Heart right ventricle (tissue), 16 donors: ENCODE measurements around the gene GFOD1. TPM values are rescaled to one million over a fixed set of nuclear protein-coding genes. Genes with fewer than 3 reads are reported as not detected.
A peak's percentile ranks its signal among the peaks of the same experiment; 100 is the strongest.

ENCODE experiments used
- ATAC-seq, 8 donors: fragments of 200-7000 bp; cut with Tn5 transposase; one replicate each; pipeline ENCODE4 v1.9.1; 2020; ENCODE audit warnings: mild to moderate bottlenecking in 8 of 8, moderate library complexity in 8 of 8, moderate number of reproducible peaks in 1 of 8
- DNase-seq, 2 donors: peaks; one replicate each; pipeline ENCODE4 v3.0.0-alpha.2; 2020
- H3K27ac ChIP-seq, 10 donors: fragments of 200-600 bp; sonication (generic) in 2 of 10; one replicate each; pipeline versions ENCODE4 v1.5.0 to v1.8.0; 2020 to 2022; ENCODE audit warnings: mild to moderate bottlenecking in 3 of 10
- H3K27me3 ChIP-seq, 7 donors: fragments of 200-600 bp; one replicate each; pipeline ENCODE4 v1.8.0; 2021 to 2022; ENCODE audit warnings: mild to moderate bottlenecking in 2 of 7
- H3K36me3 ChIP-seq, 9 donors: fragments of 200-600 bp; sonication (generic) in 1 of 9; one replicate each; pipeline versions ENCODE4 v1.5.0 to v1.8.0; 2020 to 2022; ENCODE audit warnings: mild to moderate bottlenecking in 2 of 9
- H3K4me1 ChIP-seq, 9 donors: fragments of 200-600 bp; sonication (generic) in 1 of 9; one replicate each; pipeline versions ENCODE4 v1.5.0 to v1.8.0; 2020 to 2022; ENCODE audit warnings: mild to moderate bottlenecking in 4 of 9
- H3K4me3 ChIP-seq, 10 donors: fragments of 200-600 bp; sonication (generic) in 2 of 10; one replicate each; pipeline versions ENCODE4 v1.5.0 to v1.8.0; 2020 to 2022; ENCODE audit warnings: mild to moderate bottlenecking in 7 of 10, moderate library complexity in 2 of 10
- H3K9me3 ChIP-seq, 11 donors: fragments of 200-600 bp in 10 of 11; sonication (generic) in 2 of 11; one replicate each; pipeline versions ENCODE4 v1.5.0 to v1.8.0; 2013 to 2022; ENCODE audit warnings: mild to moderate bottlenecking in 2 of 11, control low read depth in 1 of 11, moderate library complexity in 1 of 11
- CTCF ChIP-seq, 9 donors: fragments of 200-600 bp; sonication (generic) in 2 of 9; IDR thresholded peaks; one replicate each; pipeline versions ENCODE4 v1.5.0 to v1.8.0; 2021 to 2022; ENCODE audit warnings: antibody characterized with exemption in 9 of 9, mild to moderate bottlenecking in 5 of 9, moderate library complexity in 1 of 9
- WGBS, 2 donors: extraction: QIAGEN DNeasy Blood & Tissue Kit; methylation state at CpG; one replicate each; pipeline ENCODE4 v1.1.7; 2013; ENCODE audit warnings: inconsistent platforms in 1 of 2; 5-methylcytosine and 5-hydroxymethylcytosine counted together
- intact Hi-C, 10 donors: fragments of 100-400 bp; cut with DNase I; formaldehyde crosslinking; loops; one replicate each; pipeline versions ENCODE4 v1.11.1 to v1.14.2; 2022
- polyA plus RNA-seq, 2 donors: library from polyadenylated mRNA; stranded (reverse); fragments of 200-250 nt; gene quantifications; one replicate each; pipeline ENCODE4 v1.2.3, GENCODE V29; 2013
- total RNA-seq, 10 donors: library from RNA; stranded (reverse); fragmentation: NEBNext Ultra II Directional in 3 of 10; extraction: Animal tissue kit (Norgen Biotek cat#: 25700) in 3 of 10; gene quantifications; one replicate each; pipeline versions ENCODE4 v1.2.1 to v1.2.4, GENCODE V29; 2021 to 2023
- donor health status: Arrhythmogenic right ventricular cardiomyopathy.
- donor health status: ischemic (EF 13 %, LVEDD 7.1; RV severe dilation, severe dysfunction).
- donor health status: healthy with polysubstance abuse.
- donor health status: DM: no; HTN: yes; CAD: no.
- donor health status: DM: no; HTN: no; CAD: no.
- donor health status: ischemic (EF 25% LVEDD 6.9; RV normal size, moderate dysfunction).
- donor health status: ischemic (EF 25% LVEDD 5.7; RV mildly dilated, moderate dysfunction).
- donor health status: healthy.
- donor health status: DM: yes; HTN: yes; CAD: no.
- donor health status: Ischemic cardiomyopathy.
- donor health status: ischemic (EF 35%, LVEDD 5.7; RV mildly dilated, moderate dysfunction).
- donor health status: nonischemic (EF 11% LVEDD 7.7; RV severe dilation, severe dysfunction).
- donor health status: DM: yes; HTN: yes; CAD: no.
- donor health status: PGD.
- donor health status: ischemic (EF 29% LVEDD 5.4; RV normal size, mild dysfunction).
- donor health status: nonischemic (EF 23%, LVEDD 6.1; RV moderate dilation, normal function).

GFOD1 gene
- total and polyA plus RNA-seq, 12 donors = 13.8 to 96.5 (median 37.0) TPM

GRCh38 chr6:13471184-13471583 is 16.2 kb downstream of the GFOD1 start:
- no peak overlapping the region for H3K4me3 ChIP-seq
- H3K27me3 ChIP-seq = no peaks in the 10 kb centered on the region
- H3K36me3 ChIP-seq = peaks cover 0 to 17% (median 0%) of the 10 kb centered on the region in 9 donors
- peak overlapping the region; percentile 39 to 80 (median 56) for H3K27ac ChIP-seq
- WGBS, 2 donors = 63 to 76% methylated on average over 4 of the region's 4 CpGs
- H3K4me1 ChIP-seq = peaks cover 4 to 84% (median 69%) of the 10 kb centered on the region in 9 donors
- peaks cover 0 to 11% (median 0%) of the 10 kb centered on the region in 11 donors for H3K9me3 ChIP-seq
- no peak for DNase-seq
- no peak for ATAC-seq
- intact Hi-C loops = no loop called here
- no peak for TF ChIP-seq CTCF (IDR thresholded peaks at IDR 0.05)

- intact Hi-C loops = no loop called here
- Histone ChIP-seq H3K4me3 (no peak overlapping the region), H3K9me3 (peaks cover 0 to 11% (median 0%) of the 10 kb centered on the region in 11 donors), H3K27ac (peak overlapping the region; percentile 39 to 80 (median 56)), H3K27me3 (no peaks in the 10 kb centered on the region), H3K4me1 (peaks cover 4 to 91% (median 76%) of the 10 kb centered on the region in 9 donors), H3K36me3 (peaks cover 0 to 17% (median 0%) of the 10 kb centered on the region in 9 donors)
- ATAC-seq (peak; percentile 22 to 77 (median 50)), DNase-seq (no peak)
- TF ChIP-seq CTCF (IDR thresholded peaks at IDR 0.05) = no peak
- 56 to 59% methylated on average over 10 of the region's 10 CpGs for WGBS, 2 donors
Observed at GRCh38 chr6:13470238-13471140, 16.9 kb downstream of the GFOD1 start.

- H3K36me3 ChIP-seq = peaks cover 0 to 17% (median 0%) of the 10 kb centered on the region in 9 donors
- ATAC-seq = no peak
- DNase-seq = no peak
- peaks cover 4 to 95% (median 80%) of the 10 kb centered on the region in 9 donors for H3K4me1 ChIP-seq
- peak overlapping the region in 7 of 10 donors; percentile 40 to 80 (median 61) for H3K27ac ChIP-seq
- H3K9me3 ChIP-seq = peaks cover 0 to 11% (median 0%) of the 10 kb centered on the region in 11 donors
- no peak overlapping the region for H3K4me3 ChIP-seq
- TF ChIP-seq CTCF (IDR thresholded peaks at IDR 0.05) = no peak
- intact Hi-C loops = loop anchor here in 1 of 10 donors (10.0 kb wide), 1 partner anchor 65 kb away; no protein-coding TSS in a partner anchor
- WGBS, 2 donors = 87 to 95% methylated on average over 2 of the region's 2 CpGs
- no peaks in the 10 kb centered on the region for H3K27me3 ChIP-seq
Observed at GRCh38 chr6:13469693-13470092, 17.7 kb downstream of the GFOD1 start.

GRCh38 chr6:13468839-13469238 is 18.6 kb downstream of the GFOD1 start:
- H3K27me3 ChIP-seq = no peaks in the 10 kb centered on the region
- TF ChIP-seq CTCF (IDR thresholded peaks at IDR 0.05) = no peak
- H3K27ac ChIP-seq = peak overlapping the region in 8 of 10 donors; percentile 3 to 80 (median 24)
- intact Hi-C loops = loop anchor here in 1 of 10 donors (10.0 kb wide), 1 partner anchor 66 kb away; no protein-coding TSS in a partner anchor
- H3K9me3 ChIP-seq = peaks cover 0 to 11% (median 0%) of the 10 kb centered on the region in 11 donors
- H3K4me1 ChIP-seq = peaks cover 4 to 95% (median 78%) of the 10 kb centered on the region in 9 donors
- no peak overlapping the region for H3K4me3 ChIP-seq
- peaks cover 0 to 17% (median 0%) of the 10 kb centered on the region in 9 donors for H3K36me3 ChIP-seq
- DNase-seq = no peak
- peak in 3 of 8 donors; percentile 8 to 15 (median 11) for ATAC-seq
- WGBS, 2 donors = 73 to 79% methylated on average over 1 of the region's 1 CpG
